ENCODE data around the gene LAPTM4A. TPM values are rescaled to one million over a fixed set of nuclear protein-coding genes. Genes with fewer than 3 reads are reported as not detected.

LAPTM4A gene
- total RNA-seq, 1 donor from 2014 or later, result 300 TPM

- Mint-ChIP-seq H3K36me3 (ENCODE audit: low read depth, unreplicated experiment) (peaks cover 3% of the 10 kb centered on the region), H3K4me3 (ENCODE audit: unreplicated experiment) (no peak overlapping the region), H3K27me3 (ENCODE audit: low read depth, unreplicated experiment) (no peaks in the 10 kb centered on the region), H3K4me1 (ENCODE audit: low read depth, unreplicated experiment) (peaks cover 14% of the 10 kb centered on the region), H3K9me3 (ENCODE audit: unreplicated experiment) (peaks cover 3% of the 10 kb centered on the region), H3K27ac (ENCODE audit: unreplicated experiment) (no peak overlapping the region)
- no peaks in the 10 kb centered on the region for H3K9me3 ChIP-seq (ENCODE audit: insufficient read depth, low read depth, low read length)
- H2AFZ ChIP-seq (ENCODE audit: low read depth, low read length), result peak overlapping the region; percentile 11
- H3K27me3 ChIP-seq (ENCODE audit: insufficient read depth, low read length), result no peaks in the 10 kb centered on the region
- H3K4me2 ChIP-seq (ENCODE audit: low read length), result peak overlapping the region; percentile 37
- peaks cover 16% of the 10 kb centered on the region for H3K4me1 ChIP-seq (ENCODE audit: insufficient read depth, low read length)
- no peak for TF ChIP-seq CTCF (IDR thresholded peaks at IDR 0.05; ENCODE audit: insufficient read depth, low read depth, low read length)
- no peak for TF ChIP-seq EZH2 (IDR thresholded peaks at IDR 0.05; ENCODE audit: insufficient read depth, low read length)
- no peak overlapping the region for H3K9ac ChIP-seq (ENCODE audit: low read length)
- no peaks in the 10 kb centered on the region for H3K79me2 ChIP-seq (ENCODE audit: insufficient read depth, low read length)
- no peak for FAIRE-seq
- H3K36me3 ChIP-seq (ENCODE audit: insufficient read depth, low read length), result no peaks in the 10 kb centered on the region
- peak overlapping the region; percentile 40 for H3K27ac ChIP-seq (ENCODE audit: low read depth, low read length)
- no peak for DNase-seq (ENCODE audit: low read depth)
- no peak overlapping the region for H3K4me3 ChIP-seq (ENCODE audit: insufficient read depth, low read depth, low read length)
- H4K20me1 ChIP-seq (ENCODE audit: insufficient read depth, low read length), result no peaks in the 10 kb centered on the region
These were observed 10.5 kb upstream of the LAPTM4A start for GRCh38 chr2:20061940-20062339.

GRCh38 chr2:20061476-20061875 is 10.0 kb upstream of the LAPTM4A start:
- no peak for TF ChIP-seq CTCF (IDR thresholded peaks at IDR 0.05; ENCODE audit: insufficient read depth, low read depth, low read length)
- TF ChIP-seq EZH2 (IDR thresholded peaks at IDR 0.05; ENCODE audit: insufficient read depth, low read length), result no peak
- H3K9ac ChIP-seq (ENCODE audit: low read length), result no peak overlapping the region
- H3K79me2 ChIP-seq (ENCODE audit: insufficient read depth, low read length), result no peaks in the 10 kb centered on the region
- Mint-ChIP-seq H3K27ac (ENCODE audit: unreplicated experiment) (no peak overlapping the region), H3K27me3 (ENCODE audit: low read depth, unreplicated experiment) (no peaks in the 10 kb centered on the region), H3K36me3 (ENCODE audit: low read depth, unreplicated experiment) (peaks cover 3% of the 10 kb centered on the region), H3K4me3 (ENCODE audit: unreplicated experiment) (no peak overlapping the region), H3K4me1 (ENCODE audit: low read depth, unreplicated experiment) (peaks cover 13% of the 10 kb centered on the region), H3K9me3 (ENCODE audit: unreplicated experiment) (peaks cover 3% of the 10 kb centered on the region)
- H3K36me3 ChIP-seq (ENCODE audit: insufficient read depth, low read length), result no peaks in the 10 kb centered on the region
- peaks cover 14% of the 10 kb centered on the region for H3K4me1 ChIP-seq (ENCODE audit: insufficient read depth, low read length)
- H3K4me2 ChIP-seq (ENCODE audit: low read length), result peak overlapping the region; percentile 37
- no peaks in the 10 kb centered on the region for H3K27me3 ChIP-seq (ENCODE audit: insufficient read depth, low read length)
- H3K9me3 ChIP-seq (ENCODE audit: insufficient read depth, low read depth, low read length), result no peaks in the 10 kb centered on the region
- H3K27ac ChIP-seq (ENCODE audit: low read depth, low read length), result peak overlapping the region; percentile 40
- DNase-seq (ENCODE audit: low read depth), result peak; percentile 79
- no peaks in the 10 kb centered on the region for H4K20me1 ChIP-seq (ENCODE audit: insufficient read depth, low read length)
- H3K4me3 ChIP-seq (ENCODE audit: insufficient read depth, low read depth, low read length), result no peak overlapping the region
- H2AFZ ChIP-seq (ENCODE audit: low read depth, low read length), result no peak overlapping the region
- peak; percentile 23 for FAIRE-seq

GRCh38 chr2:20060106-20060505 is 8.7 kb upstream of the LAPTM4A start:
- FAIRE-seq (no peak), DNase-seq (ENCODE audit: low read depth) (no peak)
- Histone ChIP-seq H3K27ac (ENCODE audit: low read depth, low read length) (no peak overlapping the region), H3K9ac (ENCODE audit: low read length) (no peak overlapping the region), H3K4me2 (ENCODE audit: low read length) (no peak overlapping the region), H3K4me3 (ENCODE audit: insufficient read depth, low read depth, low read length) (no peak overlapping the region), H3K9me3 (ENCODE audit: insufficient read depth, low read depth, low read length) (no peaks in the 10 kb centered on the region), H3K79me2 (ENCODE audit: insufficient read depth, low read length) (no peaks in the 10 kb centered on the region), H2AFZ (ENCODE audit: low read depth, low read length) (no peak overlapping the region), H3K4me1 (ENCODE audit: insufficient read depth, low read length) (peaks cover 8% of the 10 kb centered on the region), H4K20me1 (ENCODE audit: insufficient read depth, low read length) (no peaks in the 10 kb centered on the region), H3K36me3 (ENCODE audit: insufficient read depth, low read length) (no peaks in the 10 kb centered on the region), H3K27me3 (ENCODE audit: insufficient read depth, low read length) (no peaks in the 10 kb centered on the region)
- Mint-ChIP-seq H3K27ac (ENCODE audit: unreplicated experiment) (no peak overlapping the region), H3K27me3 (ENCODE audit: low read depth, unreplicated experiment) (no peaks in the 10 kb centered on the region), H3K4me1 (ENCODE audit: low read depth, unreplicated experiment) (peaks cover 9% of the 10 kb centered on the region), H3K4me3 (ENCODE audit: unreplicated experiment) (no peak overlapping the region), H3K36me3 (ENCODE audit: low read depth, unreplicated experiment) (peaks cover 3% of the 10 kb centered on the region), H3K9me3 (ENCODE audit: unreplicated experiment) (peaks cover 3% of the 10 kb centered on the region)
- TF ChIP-seq EZH2 (IDR thresholded peaks at IDR 0.05; ENCODE audit: insufficient read depth, low read length) (no peak), CTCF (IDR thresholded peaks at IDR 0.05; ENCODE audit: insufficient read depth, low read depth, low read length) (no peak)
